Natural killer cell (primary cell): Measurements from ENCODE around the gene NANP. TPM values are rescaled to one million over a fixed set of nuclear protein-coding genes. Genes with fewer than 3 reads are reported as not detected.

Source experiments
- ATAC-seq, 3 donors: fragments of 150-1000 bp in 2 of 3; fragments of 200-7000 bp in 1 of 3; cut with Tn5 transposase; 1 replicate in 1 of 3; 2 replicates in 2 of 3; pipeline ENCODE4 v1.10.0; 2021; ENCODE audit warnings: mild to moderate bottlenecking in 2 of 3, moderate library complexity in 2 of 3
- DNase-seq, 2 donors: peaks; one replicate each; pipeline versions ENCODE4 v3.0.0 to v3.0.0-alpha.2; 2013 to 2021; ENCODE audit warnings: mixed read lengths in 1 of 2
- H3K27ac ChIP-seq: one replicate; pipeline ENCODE4 v1.5.1; 2013; ENCODE audit warnings: mild to moderate bottlenecking, low read length
- H3K27me3 ChIP-seq: one replicate; pipeline ENCODE4 v1.6.1; 2013; ENCODE audit warnings: low read length; ENCODE audit not compliant: control insufficient read depth, insufficient read depth
- H3K36me3 ChIP-seq: one replicate; pipeline ENCODE4 v1.6.1; 2013; ENCODE audit warnings: low read length; ENCODE audit not compliant: control insufficient read depth, insufficient read depth
- H3K4me1 ChIP-seq: one replicate; pipeline ENCODE4 v1.6.1; 2013; ENCODE audit warnings: low read length; ENCODE audit not compliant: control insufficient read depth, insufficient read depth
- H3K4me3 ChIP-seq: one replicate; pipeline ENCODE4 v1.5.1; 2013; ENCODE audit warnings: low read length
- H3K9me3 ChIP-seq: one replicate; pipeline ENCODE4 v1.6.1; 2013; ENCODE audit warnings: low read length; ENCODE audit not compliant: control insufficient read depth, insufficient read depth
- H3K27ac Mint-ChIP-seq, 2 donors: one replicate each; pipeline ENCODE4 v1.8.0; 2022; ENCODE audit warnings: mild to moderate bottlenecking in 2 of 2, mixed read lengths in 2 of 2, moderate library complexity in 1 of 2
- H3K27me3 Mint-ChIP-seq, 2 donors: one replicate each; pipeline ENCODE4 v1.8.0; 2022; ENCODE audit warnings: low read depth in 2 of 2, mixed read lengths in 2 of 2
- H3K36me3 Mint-ChIP-seq: one replicate; pipeline ENCODE4 v1.8.0; 2022; ENCODE audit warnings: mixed read lengths
- H3K4me1 Mint-ChIP-seq, 2 donors: one replicate each; pipeline ENCODE4 v1.8.0; 2022; ENCODE audit warnings: mixed read lengths in 2 of 2
- H3K4me3 Mint-ChIP-seq: one replicate; pipeline ENCODE4 v1.8.0; 2022; ENCODE audit warnings: mild to moderate bottlenecking, moderate library complexity, mixed read lengths
- H3K9me3 Mint-ChIP-seq, 2 donors: one replicate each; pipeline ENCODE4 v1.8.0; 2022; ENCODE audit warnings: mixed read lengths in 2 of 2
- CTCF ChIP-seq: fragments of 200-600 bp; IDR thresholded peaks from one replicate; pipeline ENCODE4 v1.8.0; 2022; ENCODE audit warnings: antibody characterized with exemption
- WGBS: methylation state at CpG from one replicate; pipeline ENCODE4 v1.1.7; 2013; ENCODE audit warnings: missing lambda C conversion rate; ENCODE audit not compliant: insufficient coverage; 5-methylcytosine and 5-hydroxymethylcytosine counted together
- intact Hi-C: fragments of 100-400 bp; cut with micrococcal nuclease; formaldehyde crosslinking; loops from one replicate; pipeline ENCODE4 v1.14.2; 2022
- total RNA-seq, 4 donors: library from RNA; stranded (reverse); fragments of 120-200 nt in 1 of 4; gene quantifications; one replicate each; pipeline versions ENCODE4 v1.2.3 to v1.2.4, GENCODE V29; 2013 to 2022

NANP gene
- total RNA-seq, 3 donors from 2014 or later (not counting 1 experiment from before 2014, with no cell fraction given) = 3.1 to 4.0 (median 3.2) TPM

- no peaks in the 10 kb centered on the region for H3K27me3 Mint-ChIP-seq
- intact Hi-C loops = no loop called here
- whole genome bisulfite sequencing = 49% methylated on average over 17 of the region's 17 CpGs
- Histone ChIP-seq H3K27ac (peak overlapping the region; percentile 89), H3K4me1 (peaks cover 16% of the 10 kb centered on the region), H3K4me3 (peak overlapping the region; percentile 89), H3K27me3 (no peaks in the 10 kb centered on the region), H3K9me3 (no peaks in the 10 kb centered on the region), H3K36me3 (no peaks in the 10 kb centered on the region)
- peak overlapping the region; percentile 97 for H3K4me3 Mint-ChIP-seq
- no peaks in the 10 kb centered on the region for H3K9me3 Mint-ChIP-seq
- peaks cover 24 to 30% of the 10 kb centered on the region in 2 donors for H3K4me1 Mint-ChIP-seq
- peak overlapping the region; percentile 92 to 96 for H3K27ac Mint-ChIP-seq
- DNase-seq = no peak
- no peaks in the 10 kb centered on the region for H3K36me3 Mint-ChIP-seq
- no peak for ATAC-seq
- no peak for TF ChIP-seq CTCF
Observed at GRCh38 chr20:25624500-25624939, 706 bp upstream of the NANP start.

GRCh38 chr20:25623225-25623735 lies 534 bp downstream of the NANP start:
- H3K27me3 ChIP-seq = no peaks in the 10 kb centered on the region
- H3K9me3 ChIP-seq = no peaks in the 10 kb centered on the region
- Mint-ChIP-seq H3K36me3 (no peaks in the 10 kb centered on the region), H3K4me3 (peak overlapping the region; percentile 97), H3K9me3 (no peaks in the 10 kb centered on the region), H3K27ac (peak overlapping the region; percentile 92 to 96), H3K27me3 (no peaks in the 10 kb centered on the region), H3K4me1 (peaks cover 24 to 30% of the 10 kb centered on the region in 2 donors)
- ATAC-seq (peak; percentile 3 to 15 (median 11)), DNase-seq (peak in 1 of 2 donors; percentile 49)
- H3K4me1 ChIP-seq = peaks cover 16% of the 10 kb centered on the region
- intact Hi-C loops = loop anchor here (1.0 kb wide), 1 partner anchor 73 kb away; the partner anchor contains the start of gene ZNF337
- under 1% methylated on average over 45 of the region's 45 CpGs for WGBS
- TF ChIP-seq CTCF = no peak
- H3K4me3 ChIP-seq = peak overlapping the region; percentile 89
- H3K27ac ChIP-seq = peak overlapping the region; percentile 89
- no peaks in the 10 kb centered on the region for H3K36me3 ChIP-seq

- peak overlapping the region; percentile 97 for H3K4me3 Mint-ChIP-seq
- DNase-seq (peak in 1 of 2 donors; percentile 41), ATAC-seq (no peak)
- peak overlapping the region; percentile 92 to 96 for H3K27ac Mint-ChIP-seq
- H3K4me3 ChIP-seq = peak overlapping the region; percentile 89
- 52% methylated on average over 15 of the region's 17 CpGs for WGBS
- no peak for TF ChIP-seq CTCF
- intact Hi-C loops = loop anchor here (1.0 kb wide), 1 partner anchor 74 kb away; the partner anchor contains the start of gene ZNF337
- peaks cover 24 to 36% of the 10 kb centered on the region in 2 donors for H3K4me1 Mint-ChIP-seq
- H3K9me3 Mint-ChIP-seq = no peaks in the 10 kb centered on the region
- H3K4me1 ChIP-seq = peaks cover 16% of the 10 kb centered on the region
- no peaks in the 10 kb centered on the region for H3K9me3 ChIP-seq
- H3K27me3 ChIP-seq = no peaks in the 10 kb centered on the region
- no peaks in the 10 kb centered on the region for H3K27me3 Mint-ChIP-seq
- no peaks in the 10 kb centered on the region for H3K36me3 Mint-ChIP-seq
- peak overlapping the region; percentile 89 for H3K27ac ChIP-seq
- no peaks in the 10 kb centered on the region for H3K36me3 ChIP-seq
Observed at GRCh38 chr20:25622450-25623224, 1.2 kb downstream of the NANP start.
